Chondrocyte (in vitro differentiated cells): ENCODE data around the gene POLA1. TPM values are rescaled to one million over a fixed set of nuclear protein-coding genes. Genes with fewer than 3 reads are reported as not detected.

ENCODE experiments used
- DNase-seq: peaks from one replicate; pipeline ENCODE4 v3.0.0; 2021; ENCODE audit warnings: mixed read lengths, low spot score
- H3K27ac Mint-ChIP-seq: one replicate; pipeline ENCODE4 v1.8.0; 2021; ENCODE audit warnings: mild to moderate bottlenecking, moderate library complexity, mixed read lengths; ENCODE audit not compliant: unreplicated experiment
- H3K27me3 Mint-ChIP-seq: 2 replicates; pipeline ENCODE4 v1.8.0; 2021; ENCODE audit warnings: low read depth, mixed read lengths
- H3K36me3 Mint-ChIP-seq: 2 replicates; pipeline ENCODE4 v1.8.0; 2021; ENCODE audit warnings: low read depth, mixed read lengths
- H3K4me1 Mint-ChIP-seq: 2 replicates; pipeline ENCODE4 v1.8.0; 2021; ENCODE audit warnings: low read depth, mild to moderate bottlenecking, mixed read lengths
- H3K4me3 Mint-ChIP-seq: one replicate; pipeline ENCODE4 v1.8.0; 2021; ENCODE audit warnings: mild to moderate bottlenecking, moderate library complexity, mixed read lengths; ENCODE audit not compliant: unreplicated experiment
- H3K9me3 Mint-ChIP-seq: 2 replicates; pipeline ENCODE4 v1.8.0; 2021; ENCODE audit warnings: low read depth, mixed read lengths
- total RNA-seq: library from RNA; stranded (reverse); gene quantifications from 3 replicates; pipeline ENCODE4 v1.2.1, GENCODE V29; 2021
- TF ChIP-seq, protein P1 (sequence below): fragments of 200-600 bp; sonication (generic); IDR thresholded peaks from 2 replicates; pipeline ENCODE4 v1.5.0; 2021; ENCODE audit warnings: antibody characterized with exemption, mild to moderate bottlenecking, moderate library complexity

Gene POLA1
- total RNA-seq, 1 donor from 2014 or later: 10.8 TPM

DNA sequence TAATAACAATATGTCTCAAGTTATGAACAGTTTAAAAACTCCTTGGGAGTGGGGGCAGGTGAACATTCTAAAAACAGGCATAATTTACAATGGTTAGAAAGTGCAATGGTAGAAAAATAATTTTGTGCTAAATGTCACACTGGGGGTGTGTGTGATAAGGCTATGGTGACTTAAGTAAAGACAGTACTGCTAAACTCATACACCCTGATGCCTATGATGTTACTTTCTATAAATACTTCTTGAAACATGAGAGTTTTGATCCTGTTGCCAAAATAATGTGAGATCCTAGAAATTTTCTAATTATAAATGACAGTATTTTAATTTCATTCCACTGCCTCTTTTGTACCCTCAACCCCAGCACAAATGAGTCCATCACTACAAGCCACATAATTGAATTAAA, 144.2 kb downstream of the POLA1 start:
- Mint-ChIP-seq H3K27ac (no peak overlapping the region), H3K9me3 (no peaks in the 10 kb centered on the region), H3K36me3 (peaks cover 5% of the 10 kb centered on the region), H3K27me3 (no peaks in the 10 kb centered on the region), H3K4me3 (no peak overlapping the region), H3K4me1 (peaks cover 12% of the 10 kb centered on the region)
- TF ChIP-seq, protein P1, sequence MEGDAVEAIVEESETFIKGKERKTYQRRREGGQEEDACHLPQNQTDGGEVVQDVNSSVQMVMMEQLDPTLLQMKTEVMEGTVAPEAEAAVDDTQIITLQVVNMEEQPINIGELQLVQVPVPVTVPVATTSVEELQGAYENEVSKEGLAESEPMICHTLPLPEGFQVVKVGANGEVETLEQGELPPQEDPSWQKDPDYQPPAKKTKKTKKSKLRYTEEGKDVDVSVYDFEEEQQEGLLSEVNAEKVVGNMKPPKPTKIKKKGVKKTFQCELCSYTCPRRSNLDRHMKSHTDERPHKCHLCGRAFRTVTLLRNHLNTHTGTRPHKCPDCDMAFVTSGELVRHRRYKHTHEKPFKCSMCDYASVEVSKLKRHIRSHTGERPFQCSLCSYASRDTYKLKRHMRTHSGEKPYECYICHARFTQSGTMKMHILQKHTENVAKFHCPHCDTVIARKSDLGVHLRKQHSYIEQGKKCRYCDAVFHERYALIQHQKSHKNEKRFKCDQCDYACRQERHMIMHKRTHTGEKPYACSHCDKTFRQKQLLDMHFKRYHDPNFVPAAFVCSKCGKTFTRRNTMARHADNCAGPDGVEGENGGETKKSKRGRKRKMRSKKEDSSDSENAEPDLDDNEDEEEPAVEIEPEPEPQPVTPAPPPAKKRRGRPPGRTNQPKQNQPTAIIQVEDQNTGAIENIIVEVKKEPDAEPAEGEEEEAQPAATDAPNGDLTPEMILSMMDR: no peak
- DNase-seq: no peak

DNA sequence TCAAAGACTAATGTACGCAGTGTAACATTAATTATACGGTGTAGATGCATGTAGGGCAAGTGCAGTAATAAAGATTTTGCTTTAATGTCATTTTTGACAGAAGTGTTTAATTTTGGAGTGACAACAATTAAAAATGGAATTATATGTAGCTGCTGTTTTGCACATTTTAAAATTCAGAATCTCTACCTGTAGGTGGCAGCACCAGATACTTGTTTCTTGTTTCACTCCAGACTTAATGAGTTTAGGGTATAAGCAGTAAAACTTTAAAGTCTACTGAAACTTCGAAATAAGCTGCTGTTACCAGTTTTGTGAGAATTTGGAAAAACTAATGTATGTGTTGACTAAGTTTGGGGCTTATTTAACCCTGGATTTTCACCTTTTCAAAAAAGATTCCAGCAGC, 144.9 kb downstream of the POLA1 start:
- Mint-ChIP-seq H3K4me3 (no peak overlapping the region), H3K27ac (no peak overlapping the region), H3K9me3 (no peaks in the 10 kb centered on the region), H3K4me1 (peaks cover 12% of the 10 kb centered on the region), H3K36me3 (peaks cover 5% of the 10 kb centered on the region), H3K27me3 (no peaks in the 10 kb centered on the region)
- TF ChIP-seq, protein P1: peak; percentile 91
- DNase-seq: no peak

DNA sequence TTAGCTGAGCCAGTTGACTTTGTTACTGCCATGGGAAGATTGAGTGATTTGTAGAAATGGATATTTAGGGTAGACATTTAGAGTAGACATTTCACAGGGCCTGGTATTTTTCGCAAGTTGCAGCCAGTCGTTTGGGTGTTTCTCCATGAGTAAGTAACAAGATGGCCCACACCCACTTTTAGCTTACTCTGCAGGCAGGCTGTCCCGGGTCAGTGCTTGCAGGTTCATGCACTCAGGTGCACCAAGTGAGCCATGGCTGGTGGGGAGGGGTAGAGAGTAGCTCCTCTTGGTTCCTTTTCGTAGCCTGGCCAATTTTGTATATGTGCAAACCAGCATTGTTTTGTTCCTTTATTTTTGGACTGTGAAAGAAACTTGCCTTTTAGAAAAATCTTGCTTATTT, 145.6 kb downstream of the POLA1 start:
- H3K27me3 Mint-ChIP-seq: no peaks in the 10 kb centered on the region
- H3K27ac Mint-ChIP-seq: no peak overlapping the region
- no peak overlapping the region for H3K4me3 Mint-ChIP-seq
- H3K36me3 Mint-ChIP-seq: peaks cover 5% of the 10 kb centered on the region
- H3K9me3 Mint-ChIP-seq: no peaks in the 10 kb centered on the region
- TF ChIP-seq, protein P1: no peak
- DNase-seq: no peak
- H3K4me1 Mint-ChIP-seq: peaks cover 12% of the 10 kb centered on the region

DNA sequence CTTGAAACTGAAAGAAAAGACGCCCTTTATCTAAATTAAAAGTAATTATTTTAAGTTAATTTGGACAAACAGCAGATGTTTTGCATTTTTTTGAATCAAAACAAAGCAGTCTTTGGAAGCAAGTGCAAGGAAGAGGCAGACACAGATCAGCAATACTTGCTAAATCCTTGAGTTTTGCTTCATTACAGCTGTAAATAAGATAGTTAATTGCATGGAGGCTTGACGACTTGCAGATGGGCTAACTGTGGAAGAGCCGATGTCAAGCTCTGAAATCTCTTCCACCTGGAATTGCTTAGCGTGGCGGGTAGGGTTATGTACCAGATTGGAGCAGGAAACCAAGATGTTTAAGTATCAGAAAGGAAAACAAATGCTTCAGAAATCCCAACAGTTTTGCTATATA, 148.8 kb downstream of the POLA1 start:
- peaks cover 25% of the 10 kb centered on the region for H3K4me1 Mint-ChIP-seq
- no peaks in the 10 kb centered on the region for H3K9me3 Mint-ChIP-seq
- H3K27me3 Mint-ChIP-seq: no peaks in the 10 kb centered on the region
- peaks cover 4% of the 10 kb centered on the region for H3K36me3 Mint-ChIP-seq
- DNase-seq: no peak
- H3K27ac Mint-ChIP-seq: no peak overlapping the region
- no peak overlapping the region for H3K4me3 Mint-ChIP-seq
- TF ChIP-seq, protein P1: no peak

DNA sequence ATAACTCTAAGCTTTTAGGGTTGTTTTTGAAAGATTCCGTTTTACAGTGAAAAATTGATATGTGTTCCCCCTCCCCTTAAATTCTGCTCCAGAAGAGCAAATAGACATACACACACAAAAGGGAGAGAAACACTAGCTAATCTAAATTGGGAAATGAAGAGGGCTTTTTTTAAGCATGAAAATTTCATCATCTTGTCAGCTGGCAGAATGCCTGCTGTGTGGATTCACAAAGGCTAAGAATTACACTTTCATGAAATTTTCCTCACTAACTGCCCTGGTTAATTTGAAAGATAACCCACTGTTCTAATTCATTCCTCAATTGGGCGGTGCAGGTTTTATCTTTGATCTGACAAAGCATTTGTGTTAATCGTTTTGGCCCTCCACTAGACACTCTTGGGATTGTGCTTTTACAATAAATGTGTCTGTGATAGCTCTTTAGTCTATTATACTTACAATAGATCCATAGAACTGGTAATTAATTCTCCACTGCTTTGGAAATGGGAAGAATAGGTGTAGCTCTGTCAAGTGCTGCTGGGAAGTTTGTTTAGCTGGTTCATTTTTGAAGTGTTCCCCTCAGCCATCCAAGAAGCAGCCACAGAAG, 152.9 kb downstream of the POLA1 start:
- Mint-ChIP-seq H3K4me1 (peaks cover 20% of the 10 kb centered on the region), H3K36me3 (peaks cover 4% of the 10 kb centered on the region), H3K27ac (peak overlapping the region; percentile 53), H3K27me3 (no peaks in the 10 kb centered on the region), H3K4me3 (no peak overlapping the region), H3K9me3 (no peaks in the 10 kb centered on the region)
- no peak for DNase-seq
- TF ChIP-seq, protein P1: no peak
